Activated gamma-delta T cell (primary cell): ENCODE measurements around the gene APBB1IP.
"Not testable (repeated sequence)": the region's sequence is repeated elsewhere in the genome, so short reads cannot be mapped to it uniquely, and the experiment has no call there.

Experiments used
- DNase-seq: peaks from one replicate; lab custom pipeline; 2025; lab: John Stamatoyannopoulos, UW

APBB1IP gene

GRCh38 chr10:26441491-26442214 is 3.5 kb downstream of the APBB1IP start:
- no peak for DNase-seq

GRCh38 chr10:26445411-26446031 is 7.4 kb downstream of the APBB1IP start:
- DNase-seq, result no peak

- no peak for DNase-seq
Measured at GRCh38 chr10:26446258-26446657, 8.1 kb downstream of the APBB1IP start.

- DNase-seq, result no peak
Measured at GRCh38 chr10:26448292-26448691, 10.2 kb downstream of the APBB1IP start.

GRCh38 chr10:26448706-26449435 is 10.7 kb downstream of the APBB1IP start:
- DNase-seq, result no peak

- no peak for DNase-seq
Measured at GRCh38 chr10:26449726-26450125, 11.6 kb downstream of the APBB1IP start.

- no peak for DNase-seq
Measured at GRCh38 chr10:26451903-26452302, 13.8 kb downstream of the APBB1IP start.

- DNase-seq, result no peak
Measured at GRCh38 chr10:26453850-26454249, 15.7 kb downstream of the APBB1IP start.

GRCh38 chr10:26454891-26455290 is 16.8 kb downstream of the APBB1IP start:
- no peak for DNase-seq

- DNase-seq, result no peak
Measured at GRCh38 chr10:26455567-26456315, 17.6 kb downstream of the APBB1IP start.

- DNase-seq, result no peak
Measured at GRCh38 chr10:26457088-26457487, 18.9 kb downstream of the APBB1IP start.

- DNase-seq, result no peak
Measured at GRCh38 chr10:26460736-26461135, 22.6 kb downstream of the APBB1IP start.

GRCh38 chr10:26463986-26464385 is 25.8 kb downstream of the APBB1IP start:
- no peak for DNase-seq

- DNase-seq, result no peak
Measured at GRCh38 chr10:26464632-26465280, 26.6 kb downstream of the APBB1IP start.

GRCh38 chr10:26466531-26466930 is 28.4 kb downstream of the APBB1IP start:
- not testable (repeated sequence) for DNase-seq

- no peak for DNase-seq
Measured at GRCh38 chr10:26467639-26468038, 29.5 kb downstream of the APBB1IP start.

- no peak for DNase-seq
Measured at GRCh38 chr10:26468291-26468690, 30.1 kb downstream of the APBB1IP start.

- no peak for DNase-seq
Measured at GRCh38 chr10:26468700-26469099, 30.6 kb downstream of the APBB1IP start.

GRCh38 chr10:26472492-26472778 is 34.3 kb downstream of the APBB1IP start:
- DNase-seq, result no peak

- DNase-seq, result no peak
Measured at GRCh38 chr10:26474026-26474425, 35.9 kb downstream of the APBB1IP start.

- DNase-seq, result not testable (repeated sequence)
Measured at GRCh38 chr10:26474845-26475244, 36.7 kb downstream of the APBB1IP start.

GRCh38 chr10:26475386-26475785 is 37.2 kb downstream of the APBB1IP start:
- no peak for DNase-seq
